ENCODE results near the gene OR7G1. TPM values are rescaled to one million over a fixed set of nuclear protein-coding genes. Genes with fewer than 3 reads are reported as not detected.

OR7G1 gene
- total RNA-seq, 1 experiment from 2014 or later, result not detected

DNA sequence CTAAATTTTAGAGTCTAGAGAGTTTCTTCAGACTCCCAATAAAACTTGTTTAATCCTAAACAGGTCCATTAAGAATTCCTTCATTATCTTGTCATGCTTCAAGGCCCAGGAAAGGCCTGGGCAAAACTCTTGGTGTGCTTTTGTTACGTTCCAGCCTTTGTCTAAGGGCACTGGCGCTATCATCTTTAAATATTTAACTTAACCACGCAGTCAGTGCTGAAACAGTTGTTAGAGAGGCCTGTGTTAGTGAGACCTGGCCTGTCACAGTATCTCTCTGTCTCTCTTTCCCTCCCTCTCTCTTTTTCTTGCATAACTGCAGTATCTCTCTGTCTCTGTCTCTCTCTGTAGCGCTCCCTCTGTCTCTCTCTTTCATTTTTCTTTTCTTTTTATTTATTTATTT lies 36.9 kb downstream of the OR7G1 start:
- Histone ChIP-seq H2BK5ac (ENCODE audit: insufficient read length, low read length) (no peak overlapping the region), H3K9ac (ENCODE audit: extremely low read depth, insufficient read length, low read length) (no peak overlapping the region), H2BK120ac (ENCODE audit: low read depth, low read length, poor library complexity, severe bottlenecking) (no peak overlapping the region), H2AFZ (ENCODE audit: low read length) (no peak overlapping the region), H2BK15ac (ENCODE audit: low read depth, low read length) (no peak overlapping the region), H3T11ph (ENCODE audit: low read length) (no peak overlapping the region), H3K79me1 (ENCODE audit: insufficient read depth, low read depth, low read length, poor library complexity, severe bottlenecking) (no peaks in the 10 kb centered on the region), H3K23me2 (ENCODE audit: insufficient read length, low read depth, low read length, poor library complexity, severe bottlenecking) (no peaks in the 10 kb centered on the region), H3K27me3 (ENCODE audit: insufficient read depth, low read length) (no peaks in the 10 kb centered on the region), H3K18ac (ENCODE audit: insufficient read length, low read depth, low read length) (no peak overlapping the region), H4K91ac (ENCODE audit: insufficient read length, low read depth, low read length) (no peak overlapping the region), H3K56ac (ENCODE audit: insufficient read length, low read depth, low read length) (no peak overlapping the region), H3K27ac (ENCODE audit: insufficient read length, low read depth, low read length) (no peak overlapping the region), H3K79me2 (ENCODE audit: insufficient read depth, low read length) (no peaks in the 10 kb centered on the region), H3K4ac (ENCODE audit: low read depth, low read length) (no peak overlapping the region), H3K9me3 (ENCODE audit: control insufficient read depth, low read depth, low read length) (no peaks in the 10 kb centered on the region), H3K4me1 (ENCODE audit: insufficient read depth, low read length) (peaks cover 4% of the 10 kb centered on the region; the same call in 1 of the 2 replicates), H4K8ac (replicated peaks; ENCODE audit: insufficient read length, low read depth, low read length) (no peak overlapping the region), H4K20me1 (ENCODE audit: control insufficient read depth, insufficient read depth, insufficient read length) (no peaks in the 10 kb centered on the region), H2AK5ac (ENCODE audit: insufficient read length, low read length) (no peak overlapping the region), H3K14ac (ENCODE audit: insufficient read depth, low read length) (no peak overlapping the region), H2BK12ac (ENCODE audit: insufficient read length, low read depth, low read length) (no peak overlapping the region), H4K5ac (ENCODE audit: insufficient read length, low read depth, low read length) (no peak overlapping the region), H2BK20ac (ENCODE audit: low read depth, low read length, poor library complexity, severe bottlenecking) (no peak overlapping the region), H3K4me2 (ENCODE audit: insufficient read depth, insufficient read length, low read length) (no peak overlapping the region), H3K23ac (ENCODE audit: insufficient read length, low read depth, low read length) (no peak overlapping the region)
- Mint-ChIP-seq H3K27me3 (ENCODE audit: low read depth) (no peaks in the 10 kb centered on the region), H3K27ac (no peak overlapping the region), H3K36me3 (ENCODE audit: insufficient read depth in 1 of 3, low read depth in 3 of 3) (no peaks in the 10 kb centered on the region), H3K4me1 (peaks cover 29 to 33% of the 10 kb centered on the region in 2 experiments), H3K9me3 (no peaks in the 10 kb centered on the region), H3K4me3 (no peak overlapping the region)
- DNase-seq, result no peak
- WGBS (ENCODE audit: extremely low coverage, insufficient read length, low lambda C conversion rate), result no CpG with 5 or more reads among the region's 4 CpGs
- no peak for TF ChIP-seq CTCF (conservative IDR thresholded peaks at IDR 0.05)
